ENCODE measurements around the gene DEPDC5.
A peak's percentile ranks its signal among the peaks of the same experiment; 100 is the strongest.
"Not testable (repeated sequence)": the region's sequence is repeated elsewhere in the genome, so short reads cannot be mapped to it uniquely, and the experiment has no call there.

The DEPDC5 gene

GRCh38 chr22:31753634-31754501 is at the start of gene DEPDC5:
Gene DEPDC5, plus strand, starts transcription at chr22:31754019. Its CDS starts 903 bp downstream, at chr22:31754922.
- peak; percentile 95 for DNase-seq (ENCODE audit: low spot score)

GRCh38 chr22:31707519-31707918 is 46.3 kb upstream of the DEPDC5 start:
- no peak for DNase-seq (ENCODE audit: low spot score)

GRCh38 chr22:31711226-31711625 is 42.6 kb upstream of the DEPDC5 start:
- DNase-seq (ENCODE audit: low spot score), result not testable (repeated sequence)

- no peak for DNase-seq (ENCODE audit: low spot score)
These were observed 38.6 kb upstream of the DEPDC5 start for GRCh38 chr22:31715147-31715778.

- no peak for DNase-seq (ENCODE audit: low spot score)
These were observed 33.9 kb upstream of the DEPDC5 start for GRCh38 chr22:31719850-31720471.

GRCh38 chr22:31723723-31724122 is 30.1 kb upstream of the DEPDC5 start:
- no peak for DNase-seq (ENCODE audit: low spot score)

- DNase-seq (ENCODE audit: low spot score), result no peak
These were observed 27.1 kb upstream of the DEPDC5 start for GRCh38 chr22:31726692-31727091.

- no peak for DNase-seq (ENCODE audit: low spot score)
These were observed 25.0 kb upstream of the DEPDC5 start for GRCh38 chr22:31728857-31729256.

GRCh38 chr22:31730344-31730711 is 23.5 kb upstream of the DEPDC5 start:
- DNase-seq (ENCODE audit: low spot score), result no peak

GRCh38 chr22:31732089-31732829 is 21.6 kb upstream of the DEPDC5 start:
- DNase-seq (ENCODE audit: low spot score), result no peak

GRCh38 chr22:31733580-31734079 is 20.2 kb upstream of the DEPDC5 start:
- no peak for DNase-seq (ENCODE audit: low spot score)

- DNase-seq (ENCODE audit: low spot score), result no peak
These were observed 19.3 kb upstream of the DEPDC5 start for GRCh38 chr22:31734512-31734911.

GRCh38 chr22:31736458-31736857 is 17.4 kb upstream of the DEPDC5 start:
- no peak for DNase-seq (ENCODE audit: low spot score)

- no peak for DNase-seq (ENCODE audit: low spot score)
These were observed 15.9 kb upstream of the DEPDC5 start for GRCh38 chr22:31737932-31738331.

GRCh38 chr22:31738566-31738965 is 15.3 kb upstream of the DEPDC5 start:
- no peak for DNase-seq (ENCODE audit: low spot score)

GRCh38 chr22:31739795-31740201 is 14.0 kb upstream of the DEPDC5 start:
- DNase-seq (ENCODE audit: low spot score), result no peak

GRCh38 chr22:31740314-31740713 is 13.5 kb upstream of the DEPDC5 start:
- DNase-seq (ENCODE audit: low spot score), result not testable (repeated sequence)

GRCh38 chr22:31742115-31742514 is 11.7 kb upstream of the DEPDC5 start:
- DNase-seq (ENCODE audit: low spot score), result no peak

- no peak for DNase-seq (ENCODE audit: low spot score)
These were observed 11.1 kb upstream of the DEPDC5 start for GRCh38 chr22:31742682-31743081.

GRCh38 chr22:31743871-31744270 is 9.9 kb upstream of the DEPDC5 start:
- DNase-seq (ENCODE audit: low spot score), result no peak

GRCh38 chr22:31747441-31747840 is 6.4 kb upstream of the DEPDC5 start:
- no peak for DNase-seq (ENCODE audit: low spot score)

GRCh38 chr22:31748490-31748889 is 5.3 kb upstream of the DEPDC5 start:
- DNase-seq (ENCODE audit: low spot score), result no peak

Data from LoVo (cell line).